ENCODE results near the gene UBE4B. TPM values are rescaled to one million over a fixed set of nuclear protein-coding genes. Genes with fewer than 3 reads are reported as not detected.

The UBE4B gene
- total and polyA plus RNA-seq, 4 donors: 7.5 to 25.5 (median 16.6) TPM

GRCh38 chr1:10132852-10133251, 100.1 kb downstream of the UBE4B start:
- Histone ChIP-seq H3K27me3 (ENCODE audit: control insufficient read depth in 4 of 4, insufficient read depth in 4 of 4, low read length in 3 of 4) (no peaks in the 10 kb centered on the region), H3K9me3 (ENCODE audit: control insufficient read depth in 4 of 4, low read length in 3 of 4) (no peaks in the 10 kb centered on the region), H3K27ac (ENCODE audit: low read depth in 1 of 2, low read length in 2 of 2) (no peak overlapping the region), H3K4me3 (ENCODE audit: low read depth in 1 of 3, low read length in 3 of 3) (no peak overlapping the region), H3K4me1 (ENCODE audit: control insufficient read depth in 4 of 4, insufficient read depth in 4 of 4, low read length in 3 of 4) (no peaks in the 10 kb centered on the region), H3K9ac (ENCODE audit: low read depth in 1 of 2, low read length in 2 of 2) (no peak overlapping the region), H3K36me3 (ENCODE audit: control insufficient read depth in 4 of 4, insufficient read depth in 3 of 4, low read depth in 1 of 4, low read length in 3 of 4) (peaks cover 10 to 61% (median 37%) of the 10 kb centered on the region in 4 donors)
- no peak for DNase-seq (ENCODE audit: low spot score)
- 97% methylated on average over 10 of the region's 10 CpGs for WGBS
- TF ChIP-seq NR2F2 (IDR thresholded peaks at IDR 0.05) (no peak), TAF1 (conservative IDR thresholded peaks at IDR 0.05) (no peak), RAD21 (IDR thresholded peaks at IDR 0.05) (no peak), GABPA (IDR thresholded peaks at IDR 0.05 in 1 of 2, conservative IDR thresholded peaks at IDR 0.05 in 1 of 2) (no peak), SP1 (IDR thresholded peaks at IDR 0.05) (no peak), YY1 (IDR thresholded peaks at IDR 0.05) (no peak), EGR1 (IDR thresholded peaks at IDR 0.05; ENCODE audit: low read depth in 2 of 2) (no peak), ZBTB33 (IDR thresholded peaks at IDR 0.05) (no peak), REST (IDR thresholded peaks at IDR 0.05) (no peak), JUND (IDR thresholded peaks at IDR 0.05) (no peak), ATF3 (IDR thresholded peaks at IDR 0.05) (no peak), FOXA1 (IDR thresholded peaks at IDR 0.05) (no peak), FOXA2 (IDR thresholded peaks at IDR 0.05) (no peak), CTCF (IDR thresholded peaks at IDR 0.05; ENCODE audit: low read depth, low read length, missing input control) (no peak), RXRA (IDR thresholded peaks at IDR 0.05) (no peak), MAX (IDR thresholded peaks at IDR 0.05) (no peak), HNF4A (conservative IDR thresholded peaks at IDR 0.05) (no peak), HNF4G (IDR thresholded peaks at IDR 0.05) (no peak)
